Measurements from ENCODE around the gene CDCA7L. TPM values are rescaled to one million over a fixed set of nuclear protein-coding genes. Genes with fewer than 3 reads are reported as not detected.

Gene CDCA7L
- total and polyA plus RNA-seq, 4 donors, result 2.2 to 22.6 (median 5.4) TPM

DNA sequence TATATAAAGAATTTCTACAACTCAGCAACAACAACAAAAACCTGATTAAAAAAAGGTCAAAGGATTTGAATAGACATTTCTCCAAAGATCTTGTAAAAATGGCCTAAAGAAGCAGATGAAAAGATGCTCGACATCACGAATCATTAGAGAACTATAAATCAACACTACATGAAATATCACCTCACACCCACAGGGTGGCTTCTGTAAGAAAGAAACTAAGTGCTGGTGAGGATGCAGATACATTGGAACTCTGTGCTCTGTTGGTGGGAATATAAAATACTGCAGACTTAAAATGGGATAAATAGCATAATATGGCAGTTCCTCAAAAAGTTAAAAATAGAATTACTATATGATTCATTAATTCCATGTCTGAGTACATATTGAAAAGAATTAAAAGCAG is 38.3 kb upstream of the CDCA7L start (continued):
- TF ChIP-seq, protein P1, sequence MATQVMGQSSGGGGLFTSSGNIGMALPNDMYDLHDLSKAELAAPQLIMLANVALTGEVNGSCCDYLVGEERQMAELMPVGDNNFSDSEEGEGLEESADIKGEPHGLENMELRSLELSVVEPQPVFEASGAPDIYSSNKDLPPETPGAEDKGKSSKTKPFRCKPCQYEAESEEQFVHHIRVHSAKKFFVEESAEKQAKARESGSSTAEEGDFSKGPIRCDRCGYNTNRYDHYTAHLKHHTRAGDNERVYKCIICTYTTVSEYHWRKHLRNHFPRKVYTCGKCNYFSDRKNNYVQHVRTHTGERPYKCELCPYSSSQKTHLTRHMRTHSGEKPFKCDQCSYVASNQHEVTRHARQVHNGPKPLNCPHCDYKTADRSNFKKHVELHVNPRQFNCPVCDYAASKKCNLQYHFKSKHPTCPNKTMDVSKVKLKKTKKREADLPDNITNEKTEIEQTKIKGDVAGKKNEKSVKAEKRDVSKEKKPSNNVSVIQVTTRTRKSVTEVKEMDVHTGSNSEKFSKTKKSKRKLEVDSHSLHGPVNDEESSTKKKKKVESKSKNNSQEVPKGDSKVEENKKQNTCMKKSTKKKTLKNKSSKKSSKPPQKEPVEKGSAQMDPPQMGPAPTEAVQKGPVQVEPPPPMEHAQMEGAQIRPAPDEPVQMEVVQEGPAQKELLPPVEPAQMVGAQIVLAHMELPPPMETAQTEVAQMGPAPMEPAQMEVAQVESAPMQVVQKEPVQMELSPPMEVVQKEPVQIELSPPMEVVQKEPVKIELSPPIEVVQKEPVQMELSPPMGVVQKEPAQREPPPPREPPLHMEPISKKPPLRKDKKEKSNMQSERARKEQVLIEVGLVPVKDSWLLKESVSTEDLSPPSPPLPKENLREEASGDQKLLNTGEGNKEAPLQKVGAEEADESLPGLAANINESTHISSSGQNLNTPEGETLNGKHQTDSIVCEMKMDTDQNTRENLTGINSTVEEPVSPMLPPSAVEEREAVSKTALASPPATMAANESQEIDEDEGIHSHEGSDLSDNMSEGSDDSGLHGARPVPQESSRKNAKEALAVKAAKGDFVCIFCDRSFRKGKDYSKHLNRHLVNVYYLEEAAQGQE (IDR thresholded peaks at IDR 0.05), result no peak
- TF ChIP-seq NR2F2 (IDR thresholded peaks at IDR 0.05), result no peak
- no peak for TF ChIP-seq EGR1 (IDR thresholded peaks at IDR 0.05; ENCODE audit: low read depth in 2 of 2)

DNA sequence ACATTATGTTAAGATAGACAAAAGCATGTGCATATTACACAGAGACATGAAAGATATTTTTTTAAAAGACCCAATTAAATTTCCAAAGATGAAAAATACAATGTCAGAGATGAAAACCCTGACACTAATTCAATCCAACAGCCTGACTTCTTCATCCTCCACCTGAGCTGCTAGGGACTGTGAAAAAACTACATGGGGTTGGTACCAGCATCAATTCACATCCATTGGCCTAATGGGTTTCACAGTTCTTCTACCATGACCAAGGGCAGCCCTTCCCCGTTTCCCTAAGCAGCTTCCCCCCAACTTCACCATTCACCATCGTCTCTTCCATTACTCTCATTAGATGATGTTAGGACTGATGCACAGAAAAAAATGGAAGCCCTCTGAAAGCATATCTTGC is 37.4 kb upstream of the CDCA7L start:
- Histone ChIP-seq H3K4me1 (ENCODE audit: control insufficient read depth in 4 of 4, insufficient read depth in 4 of 4, low read length in 3 of 4) (no peaks in the 10 kb centered on the region), H3K9me3 (ENCODE audit: control insufficient read depth in 4 of 4, low read length in 3 of 4) (no peaks in the 10 kb centered on the region), H3K36me3 (ENCODE audit: control insufficient read depth in 4 of 4, insufficient read depth in 3 of 4, low read depth in 1 of 4, low read length in 3 of 4) (no peaks in the 10 kb centered on the region), H3K27me3 (ENCODE audit: control insufficient read depth in 4 of 4, insufficient read depth in 4 of 4, low read length in 3 of 4) (no peaks in the 10 kb centered on the region), H3K9ac (ENCODE audit: low read depth in 1 of 2, low read length in 2 of 2) (no peak overlapping the region), H3K4me3 (ENCODE audit: low read depth in 1 of 3, low read length in 3 of 3) (no peak overlapping the region), H3K27ac (ENCODE audit: low read depth in 1 of 2, low read length in 2 of 2) (no peak overlapping the region)
- DNase-seq (ENCODE audit: low spot score), result no peak
- TF ChIP-seq JUND (IDR thresholded peaks at IDR 0.05), result no peak
- TF ChIP-seq, protein P2, sequence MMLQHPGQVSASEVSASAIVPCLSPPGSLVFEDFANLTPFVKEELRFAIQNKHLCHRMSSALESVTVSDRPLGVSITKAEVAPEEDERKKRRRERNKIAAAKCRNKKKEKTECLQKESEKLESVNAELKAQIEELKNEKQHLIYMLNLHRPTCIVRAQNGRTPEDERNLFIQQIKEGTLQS (IDR thresholded peaks at IDR 0.05), result no peak
- 75% methylated on average over 2 of the region's 2 CpGs for WGBS

DNA sequence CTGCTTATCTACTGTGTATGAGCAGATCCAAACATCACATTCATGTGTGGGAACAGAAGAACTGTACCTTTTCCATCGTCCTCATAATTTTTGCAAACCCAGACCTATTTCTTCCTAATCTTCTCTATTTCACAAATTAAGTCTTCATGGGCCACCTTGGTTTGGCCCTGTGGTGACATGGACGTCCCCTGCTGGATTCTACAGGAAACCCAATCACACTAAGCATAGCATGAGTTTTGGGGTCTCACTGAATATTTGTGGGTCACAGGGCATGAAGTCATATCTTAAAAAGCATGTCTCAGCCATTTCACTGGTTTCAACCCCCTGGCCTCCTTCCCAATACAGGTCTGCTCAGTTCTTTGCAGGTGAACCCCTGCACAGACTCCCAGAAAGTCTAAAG is 35.8 kb upstream of the CDCA7L start:
- Histone ChIP-seq H3K36me3 (ENCODE audit: control insufficient read depth in 4 of 4, insufficient read depth in 3 of 4, low read depth in 1 of 4, low read length in 3 of 4) (no peaks in the 10 kb centered on the region), H3K9me3 (ENCODE audit: control insufficient read depth in 4 of 4, low read length in 3 of 4) (no peaks in the 10 kb centered on the region), H3K4me1 (ENCODE audit: control insufficient read depth in 4 of 4, insufficient read depth in 4 of 4, low read length in 3 of 4) (no peaks in the 10 kb centered on the region), H3K9ac (ENCODE audit: low read depth in 1 of 2, low read length in 2 of 2) (no peak overlapping the region), H3K4me3 (ENCODE audit: low read depth in 1 of 3, low read length in 3 of 3) (no peak overlapping the region), H3K27me3 (ENCODE audit: control insufficient read depth in 4 of 4, insufficient read depth in 4 of 4, low read length in 3 of 4) (no peaks in the 10 kb centered on the region), H3K27ac (ENCODE audit: low read depth in 1 of 2, low read length in 2 of 2) (no peak overlapping the region)
- 70% methylated on average over 2 of the region's 2 CpGs for WGBS
- TF ChIP-seq HNF4G (IDR thresholded peaks at IDR 0.05) (no peak), RAD21 (IDR thresholded peaks at IDR 0.05) (no peak), SP1 (IDR thresholded peaks at IDR 0.05) (no peak), TAF1 (conservative IDR thresholded peaks at IDR 0.05) (no peak)
- no peak for DNase-seq (ENCODE audit: low spot score)

DNA sequence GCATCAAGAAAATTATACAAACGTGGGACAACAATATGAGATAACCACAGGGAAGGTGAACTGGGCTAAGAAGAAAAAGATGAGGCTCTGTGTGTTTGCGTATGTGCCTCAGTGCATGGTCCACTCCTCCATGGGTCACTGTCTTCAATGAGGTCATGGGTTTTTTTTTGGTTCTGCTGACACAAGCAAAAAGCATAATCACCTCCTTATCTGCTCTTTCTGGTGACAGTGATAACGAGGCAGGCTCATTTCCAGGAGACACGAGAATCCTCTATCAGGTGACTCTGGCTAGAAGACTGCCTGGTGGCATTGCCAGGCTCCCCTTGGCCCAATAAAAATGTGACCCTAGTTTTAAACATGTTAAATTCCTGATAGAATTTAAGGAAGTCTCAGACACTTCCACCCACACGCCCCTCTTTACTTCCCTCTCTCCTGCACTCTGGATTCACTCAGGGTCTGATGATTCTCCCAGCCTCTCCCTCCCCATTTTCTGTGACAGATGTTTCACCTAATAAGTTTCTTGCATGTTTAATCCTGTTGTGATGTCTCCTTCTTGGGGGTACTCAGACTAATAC is 35.3 kb upstream of the CDCA7L start:
- Histone ChIP-seq H3K9me3 (ENCODE audit: control insufficient read depth in 4 of 4, low read length in 3 of 4) (no peaks in the 10 kb centered on the region), H3K4me3 (ENCODE audit: low read depth in 1 of 3, low read length in 3 of 3) (no peak overlapping the region), H3K27ac (ENCODE audit: low read depth in 1 of 2, low read length in 2 of 2) (no peak overlapping the region), H3K36me3 (ENCODE audit: control insufficient read depth in 4 of 4, insufficient read depth in 3 of 4, low read depth in 1 of 4, low read length in 3 of 4) (no peaks in the 10 kb centered on the region), H3K27me3 (ENCODE audit: control insufficient read depth in 4 of 4, insufficient read depth in 4 of 4, low read length in 3 of 4) (no peaks in the 10 kb centered on the region), H3K9ac (ENCODE audit: low read depth in 1 of 2, low read length in 2 of 2) (no peak overlapping the region), H3K4me1 (ENCODE audit: control insufficient read depth in 4 of 4, insufficient read depth in 4 of 4, low read length in 3 of 4) (no peaks in the 10 kb centered on the region)
- no peak for TF ChIP-seq EGR1 (IDR thresholded peaks at IDR 0.05; ENCODE audit: low read depth in 2 of 2)
- TF ChIP-seq GABPA (IDR thresholded peaks at IDR 0.05 in 1 of 2, conservative IDR thresholded peaks at IDR 0.05 in 1 of 2), result no peak
- TF ChIP-seq RXRA (IDR thresholded peaks at IDR 0.05), result no peak
- TF ChIP-seq, protein P3, sequence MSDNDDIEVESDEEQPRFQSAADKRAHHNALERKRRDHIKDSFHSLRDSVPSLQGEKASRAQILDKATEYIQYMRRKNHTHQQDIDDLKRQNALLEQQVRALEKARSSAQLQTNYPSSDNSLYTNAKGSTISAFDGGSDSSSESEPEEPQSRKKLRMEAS (IDR thresholded peaks at IDR 0.05), result no peak
- no peak for TF ChIP-seq NR2F2 (IDR thresholded peaks at IDR 0.05)
- no peak for DNase-seq (ENCODE audit: low spot score)
- WGBS, result 49% methylated on average over 5 of the region's 5 CpGs

All from liver (tissue), 9 donors.